CD4-positive, alpha-beta T cell (primary cell): ENCODE results near the gene ATXN3L. TPM values are rescaled to one million over a fixed set of nuclear protein-coding genes. Genes with fewer than 3 reads are reported as not detected.
"Not testable (repeated sequence)": the region's sequence is repeated elsewhere in the genome, so short reads cannot be mapped to it uniquely, and the experiment has no call there.

Experiments
- ATAC-seq: fragments of 200-7000 bp; cut with Tn5 transposase; one replicate; pipeline ENCODE4 v1.10.0; 2022; ENCODE audit warnings: mild to moderate bottlenecking; ENCODE audit not compliant: poor library complexity
- CTCF ChIA-PET: fragments of 350-600 bp; sonication (Branson Sonifier 250); formaldehyde crosslinking; loops from one replicate; lab custom pipeline; 2021; ENCODE audit warnings: antibody characterized with exemption, inconsistent platforms; lab: Charles Lee
- POLR2A ChIA-PET: fragments of 350-600 bp; sonication (Branson Sonifier 250); formaldehyde crosslinking; loops from one replicate; lab custom pipeline; 2021; ENCODE audit warnings: antibody characterized with exemption, inconsistent platforms; lab: Charles Lee
- DNase-seq, 14 experiments: peaks; one replicate each; pipeline ENCODE4 v3.0.0-alpha.2; 2013 to 2020; ENCODE audit warnings: mixed read lengths in 2 of 14
- H3K27ac ChIP-seq, 2 donors: one replicate each; pipeline versions ENCODE4 v1.5.1 to v1.7.0; 2013; ENCODE audit warnings: low read length in 2 of 2, low read depth in 1 of 2, mild to moderate bottlenecking in 1 of 2
- H3K27me3 ChIP-seq, 2 experiments: 1 replicate in 1 of 2; 2 replicates in 1 of 2; pipeline versions ENCODE4 v1.6.1 to v1.7.0; 2013; ENCODE audit warnings: low read length in 2 of 2, control low read depth in 1 of 2, mild to moderate bottlenecking in 1 of 2, moderate library complexity in 1 of 2; ENCODE audit not compliant: insufficient read depth in 2 of 2, control insufficient read depth in 1 of 2
- H3K36me3 ChIP-seq: one replicate; pipeline ENCODE4 v1.6.1; 2013; ENCODE audit warnings: low read length, control low read depth; ENCODE audit not compliant: insufficient read depth
- H3K4me1 ChIP-seq: one replicate; pipeline ENCODE4 v1.6.1; 2013; ENCODE audit warnings: low read length, control low read depth; ENCODE audit not compliant: insufficient read depth
- H3K4me3 ChIP-seq: one replicate; pipeline ENCODE4 v1.5.1; 2013; ENCODE audit warnings: mild to moderate bottlenecking, low read length, moderate library complexity
- H3K9me3 ChIP-seq, 2 experiments: 1 replicate in 1 of 2; 2 replicates in 1 of 2; pipeline versions ENCODE4 v1.6.1 to v1.7.0; 2013; ENCODE audit warnings: low read length in 2 of 2, mild to moderate bottlenecking in 2 of 2, control low read depth in 1 of 2, moderate library complexity in 1 of 2; ENCODE audit not compliant: control insufficient read depth in 1 of 2, insufficient read depth in 1 of 2
- H3K27ac Mint-ChIP-seq: one replicate; pipeline ENCODE4 v1.8.0; 2020; ENCODE audit warnings: mixed read lengths
- H3K27me3 Mint-ChIP-seq: one replicate; pipeline ENCODE4 v1.8.0; 2021; ENCODE audit warnings: mixed read lengths
- H3K36me3 Mint-ChIP-seq: one replicate; pipeline ENCODE4 v1.8.0; 2021; ENCODE audit warnings: low read depth, mixed read lengths
- H3K4me1 Mint-ChIP-seq: one replicate; pipeline ENCODE4 v1.8.0; 2021; ENCODE audit warnings: low read depth, mixed read lengths
- H3K4me3 Mint-ChIP-seq: one replicate; pipeline ENCODE4 v1.8.0; 2020; ENCODE audit warnings: mild to moderate bottlenecking, mixed read lengths
- H3K9me3 Mint-ChIP-seq: one replicate; pipeline ENCODE4 v1.8.0; 2020; ENCODE audit warnings: mixed read lengths
- intact Hi-C, 2 experiments: fragments of 100-400 bp; cut with DNase I in 1 of 2; cut with micrococcal nuclease in 1 of 2; formaldehyde crosslinking; loops; one replicate each; pipeline versions ENCODE4 v1.15.1 to v1.9.0; 2023 to 2025; cut with DNase I, micrococcal nuclease
- total RNA-seq, 174 experiments: library from RNA in 2 of 174; stranded (reverse) in 2 of 174; gene quantifications; one replicate each; pipeline ENCODE4 v1.2.3 and lab custom pipeline; 2021 to 2026
- TF ChIP-seq, protein P1 (sequence below): fragments of 200-600 bp; IDR thresholded peaks from one replicate; pipeline ENCODE4 v1.8.0; 2022; ENCODE audit warnings: antibody characterized with exemption, mild to moderate bottlenecking

Gene ATXN3L
- total RNA-seq, 2 experiments from 2014 or later = not detected

DNA sequence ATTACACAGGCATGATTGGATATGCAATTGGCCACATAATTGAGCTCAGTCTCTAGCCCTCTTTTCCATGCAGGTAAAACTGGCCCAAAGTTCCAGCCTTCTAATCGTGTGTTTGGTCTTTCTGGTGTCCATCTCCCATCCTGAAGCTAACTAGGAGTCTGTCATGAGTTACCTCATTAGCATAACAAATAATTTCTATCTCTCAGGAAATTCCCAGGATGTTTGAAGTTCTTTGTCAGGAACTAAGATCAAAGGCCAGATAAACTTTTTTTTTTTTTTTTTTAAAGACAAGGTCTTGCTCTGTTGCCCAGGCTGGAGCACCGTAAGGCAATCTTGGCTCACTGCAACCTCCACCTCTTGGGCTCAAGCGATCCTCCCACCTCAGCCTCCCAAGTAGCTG lies 15.8 kb downstream of the ATXN3L start:
- no peaks in the 10 kb centered on the region for H3K4me1 ChIP-seq
- H3K27ac ChIP-seq = no peak overlapping the region
- H3K27ac Mint-ChIP-seq = no peak overlapping the region
- DNase-seq (no peak), ATAC-seq (no peak)
- H3K4me3 Mint-ChIP-seq = no peak overlapping the region
- intact Hi-C loops = no loop called here
- no peaks in the 10 kb centered on the region for H3K36me3 ChIP-seq
- no peaks in the 10 kb centered on the region for H3K9me3 ChIP-seq
- H3K27me3 Mint-ChIP-seq = no peaks in the 10 kb centered on the region
- no peaks in the 10 kb centered on the region for H3K36me3 Mint-ChIP-seq
- no peaks in the 10 kb centered on the region for H3K27me3 ChIP-seq
- H3K9me3 Mint-ChIP-seq = no peaks in the 10 kb centered on the region
- no peak overlapping the region for H3K4me3 ChIP-seq
- TF ChIP-seq, protein P1, sequence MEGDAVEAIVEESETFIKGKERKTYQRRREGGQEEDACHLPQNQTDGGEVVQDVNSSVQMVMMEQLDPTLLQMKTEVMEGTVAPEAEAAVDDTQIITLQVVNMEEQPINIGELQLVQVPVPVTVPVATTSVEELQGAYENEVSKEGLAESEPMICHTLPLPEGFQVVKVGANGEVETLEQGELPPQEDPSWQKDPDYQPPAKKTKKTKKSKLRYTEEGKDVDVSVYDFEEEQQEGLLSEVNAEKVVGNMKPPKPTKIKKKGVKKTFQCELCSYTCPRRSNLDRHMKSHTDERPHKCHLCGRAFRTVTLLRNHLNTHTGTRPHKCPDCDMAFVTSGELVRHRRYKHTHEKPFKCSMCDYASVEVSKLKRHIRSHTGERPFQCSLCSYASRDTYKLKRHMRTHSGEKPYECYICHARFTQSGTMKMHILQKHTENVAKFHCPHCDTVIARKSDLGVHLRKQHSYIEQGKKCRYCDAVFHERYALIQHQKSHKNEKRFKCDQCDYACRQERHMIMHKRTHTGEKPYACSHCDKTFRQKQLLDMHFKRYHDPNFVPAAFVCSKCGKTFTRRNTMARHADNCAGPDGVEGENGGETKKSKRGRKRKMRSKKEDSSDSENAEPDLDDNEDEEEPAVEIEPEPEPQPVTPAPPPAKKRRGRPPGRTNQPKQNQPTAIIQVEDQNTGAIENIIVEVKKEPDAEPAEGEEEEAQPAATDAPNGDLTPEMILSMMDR = no peak
- H3K4me1 Mint-ChIP-seq = peaks cover 16% of the 10 kb centered on the region
- POLR2A ChIA-PET = interaction anchor here (0.6 kb wide), 1 partner anchor 29 kb away, joined by 5 read pairs; no protein-coding TSS in a partner anchor
- CTCF ChIA-PET = no interaction called here

DNA sequence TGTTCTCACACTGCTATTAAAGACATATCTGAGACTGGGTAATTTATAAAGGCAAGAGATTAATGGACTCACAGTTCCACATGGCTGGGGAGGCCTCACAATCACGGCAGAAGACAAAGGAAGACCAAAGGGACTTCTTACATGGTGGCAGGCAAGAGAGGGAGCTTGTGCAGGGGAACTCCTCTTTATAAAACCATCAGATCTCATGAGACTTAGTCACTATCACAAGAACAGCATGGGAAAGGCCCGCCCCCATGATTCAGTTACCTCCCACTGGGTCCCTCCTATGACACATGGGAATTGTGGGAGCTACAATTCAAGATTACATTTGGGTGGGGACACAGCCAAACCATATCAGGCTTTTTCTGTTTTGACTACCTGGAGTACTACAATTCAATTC lies 16.6 kb downstream of the ATXN3L start:
- DNase-seq, CTCF ChIA-PET, POLR2A ChIA-PET, ATAC-seq, H3K27me3 ChIP-seq, H3K4me3 ChIP-seq, H3K27me3 Mint-ChIP-seq, H3K9me3 Mint-ChIP-seq, H3K36me3 ChIP-seq, H3K4me1 ChIP-seq, H3K4me3 Mint-ChIP-seq, H3K36me3 Mint-ChIP-seq, H3K27ac Mint-ChIP-seq, H3K9me3 ChIP-seq, intact Hi-C loops, H3K27ac ChIP-seq: not testable (repeated sequence)
- peaks cover 16% of the 10 kb centered on the region for H3K4me1 Mint-ChIP-seq

DNA sequence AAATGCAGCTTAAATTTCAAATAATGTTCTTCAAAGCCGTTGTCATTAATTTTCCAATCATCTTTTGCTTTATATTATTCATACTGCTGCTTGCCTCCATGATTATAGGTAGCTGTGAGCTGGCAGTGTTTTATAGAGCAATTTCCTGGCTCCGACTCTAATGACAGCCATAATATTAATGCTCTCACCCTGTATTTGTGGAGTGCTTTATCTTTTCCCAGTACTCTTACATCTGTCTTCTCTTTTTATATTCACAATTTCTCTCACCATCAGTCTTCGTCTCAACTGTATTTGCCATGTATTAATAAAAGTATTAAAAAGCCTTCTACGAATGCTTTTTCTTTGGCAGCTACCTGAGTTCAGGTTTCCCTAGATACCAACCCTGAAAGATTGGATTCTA lies 21.0 kb downstream of the ATXN3L start:
- TF ChIP-seq, protein P1 = no peak
- Mint-ChIP-seq H3K4me1 (peaks cover 16% of the 10 kb centered on the region), H3K27ac (no peak overlapping the region), H3K4me3 (no peak overlapping the region), H3K36me3 (no peaks in the 10 kb centered on the region), H3K9me3 (no peaks in the 10 kb centered on the region), H3K27me3 (no peaks in the 10 kb centered on the region)
- ChIA-PET POLR2A (no interaction called here), CTCF (no interaction called here)
- intact Hi-C loops = no loop called here
- no peak for DNase-seq
- Histone ChIP-seq H3K4me3 (no peak overlapping the region), H3K27me3 (no peaks in the 10 kb centered on the region), H3K36me3 (no peaks in the 10 kb centered on the region), H3K4me1 (no peaks in the 10 kb centered on the region), H3K27ac (no peak overlapping the region), H3K9me3 (no peaks in the 10 kb centered on the region)
- ATAC-seq = no peak

DNA sequence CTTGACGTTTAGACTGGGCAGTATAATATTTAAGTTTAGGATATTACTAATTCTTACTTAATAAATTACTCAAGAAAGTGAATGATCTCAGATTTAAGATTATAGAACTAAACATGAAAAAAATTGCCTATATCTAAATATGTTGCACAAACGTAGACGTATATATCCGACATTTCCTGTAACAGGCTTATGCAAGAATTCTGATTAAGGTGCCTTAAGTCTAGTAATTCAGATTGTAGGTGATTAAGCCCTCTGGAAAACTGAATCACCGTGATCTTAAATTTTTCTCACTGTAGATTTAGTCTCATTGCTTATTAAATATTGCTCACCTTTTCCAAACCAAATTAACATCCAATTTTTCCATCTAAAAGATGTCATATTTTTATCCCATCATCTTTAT lies 24.0 kb downstream of the ATXN3L start:
- no peaks in the 10 kb centered on the region for H3K9me3 ChIP-seq
- Mint-ChIP-seq H3K27ac (no peak overlapping the region), H3K36me3 (no peaks in the 10 kb centered on the region), H3K4me1 (peaks cover 10% of the 10 kb centered on the region), H3K27me3 (no peaks in the 10 kb centered on the region), H3K9me3 (no peaks in the 10 kb centered on the region), H3K4me3 (no peak overlapping the region)
- no peak for ATAC-seq
- no peak overlapping the region for H3K27ac ChIP-seq
- H3K4me3 ChIP-seq = no peak overlapping the region
- H3K4me1 ChIP-seq = no peaks in the 10 kb centered on the region
- no peaks in the 10 kb centered on the region for H3K27me3 ChIP-seq
- ChIA-PET POLR2A (no interaction called here), CTCF (no interaction called here)
- TF ChIP-seq, protein P1 = no peak
- no peaks in the 10 kb centered on the region for H3K36me3 ChIP-seq
- intact Hi-C loops = no loop called here
- DNase-seq = no peak
